Endothelial cell of umbilical vein (primary cell): ENCODE measurements around the gene GUCD1. TPM values are rescaled to one million over a fixed set of nuclear protein-coding genes. Genes with fewer than 3 reads are reported as not detected.

Experiments used
- BruUV-seq: library from RNA; stranded (reverse); fragments of 400-500 nt; replicated peaks from 2 replicates; lab custom pipeline; 2021; lab: Mats Ljungman, UMichigan
- CTCF ChIA-PET: fragments of 300-600, 350-600 bp; sonication (Branson Sonifier 250); formaldehyde crosslinking; loops from one replicate; lab custom pipeline; 2021; ENCODE audit warnings: antibody characterized with exemption, inconsistent platforms; lab: Charles Lee
- POLR2A ChIA-PET: fragments of 300-600, 350-600 bp; sonication (Branson Sonifier 250); formaldehyde crosslinking; loops from one replicate; lab custom pipeline; 2021; ENCODE audit warnings: antibody characterized with exemption, inconsistent platforms; lab: Charles Lee
- DNase-seq: peaks from one replicate; pipeline ENCODE4 v3.0.0-alpha.2; 2011; ENCODE audit warnings: low read depth, low spot score
- FAIRE-seq: peaks from 2 replicates; lab custom pipeline; 2011; peaks lifted over from hg19 to GRCh38; lab: Jason Lieb, UNC
- H2AFZ ChIP-seq: 2 replicates; pipeline ENCODE4 v1.6.0; 2012; ENCODE audit warnings: low read depth, low read length, control low read depth, inconsistent platforms
- H3K27ac ChIP-seq: 2 replicates; pipeline ENCODE4 v1.5.1; 2011; ENCODE audit warnings: low read depth, mild to moderate bottlenecking, control low read depth, low read length, moderate library complexity; ENCODE audit not compliant: insufficient read depth
- H3K27me3 ChIP-seq, 2 experiments: 2 replicates each; pipeline versions ENCODE4 v1.6.0 to v1.6.1; 2011; ENCODE audit warnings: low read length in 2 of 2, mixed read lengths in 1 of 2; ENCODE audit not compliant: control insufficient read depth in 2 of 2, insufficient read depth in 2 of 2
- H3K36me3 ChIP-seq, 2 experiments: 2 replicates in 1 of 2; 3 replicates in 1 of 2; pipeline ENCODE4 v1.5.1; 2011; ENCODE audit warnings: low read length in 2 of 2, mild to moderate bottlenecking in 1 of 2, moderate library complexity in 1 of 2; ENCODE audit not compliant: control insufficient read depth in 2 of 2, insufficient read depth in 2 of 2; ENCODE audit errors: extremely low read depth in 1 of 2
- H3K4me1 ChIP-seq: 3 replicates; pipeline ENCODE4 v1.5.1; 2011; ENCODE audit warnings: mild to moderate bottlenecking, low read length; ENCODE audit not compliant: control insufficient read depth, insufficient read depth; ENCODE audit errors: extremely low read depth
- H3K4me2 ChIP-seq: 2 replicates; pipeline ENCODE4 v1.6.1; 2011; ENCODE audit warnings: low read length, control low read depth, mixed read lengths; ENCODE audit not compliant: insufficient read depth
- H3K4me3 ChIP-seq, 3 experiments: fragments of 200-600 bp in 1 of 3; sonication (generic), shearing (Covaris generic) in 1 of 3; replicated peaks in 1 of 3; 2 replicates each; pipeline ENCODE4 v1.5.1; 2011 to 2016; ENCODE audit warnings: control low read depth in 3 of 3, low read length in 3 of 3, mild to moderate bottlenecking in 2 of 3, inconsistent platforms in 1 of 3, low read depth in 1 of 3, moderate library complexity in 1 of 3; ENCODE audit not compliant: insufficient read depth in 1 of 3
- H3K79me2 ChIP-seq: 2 replicates; pipeline ENCODE4 v1.6.0; 2012; ENCODE audit warnings: low read length, inconsistent platforms; ENCODE audit not compliant: control insufficient read depth, insufficient read depth
- H3K9ac ChIP-seq: replicated peaks from 2 replicates; pipeline ENCODE3; 2011; ENCODE audit warnings: low read length, control low read depth; ENCODE audit not compliant: insufficient read depth; ENCODE audit errors: extremely low read depth
- H3K9me1 ChIP-seq: replicated peaks from 3 replicates; pipeline ENCODE4 v1.6.0; 2011; ENCODE audit warnings: mild to moderate bottlenecking, low read length; ENCODE audit not compliant: control insufficient read depth, insufficient read depth; ENCODE audit errors: extremely low read depth
- H3K9me3 ChIP-seq: replicated peaks from 2 replicates; pipeline ENCODE4 v1.5.1; 2012; ENCODE audit warnings: low read length, inconsistent platforms; ENCODE audit not compliant: control insufficient read depth, insufficient read depth
- H4K20me1 ChIP-seq: replicated peaks from 2 replicates; pipeline ENCODE3; 2011; ENCODE audit warnings: mild to moderate bottlenecking, low read length; ENCODE audit not compliant: control insufficient read depth, insufficient read depth; ENCODE audit errors: extremely low read depth
- EZH2 ChIP-seq: IDR thresholded peaks from 2 replicates; pipeline ENCODE4 v1.6.1; 2012; ENCODE audit warnings: borderline replicate concordance, low read depth, mild to moderate bottlenecking, moderate library complexity, low read length, inconsistent platforms; ENCODE audit not compliant: severe bottlenecking
- FOS ChIP-seq: IDR thresholded peaks from 2 replicates; pipeline ENCODE4 v1.6.1; 2011; ENCODE audit warnings: mild to moderate bottlenecking, low read length, moderate library complexity, borderline replicate concordance; ENCODE audit not compliant: insufficient read depth
- GATA2 ChIP-seq: IDR thresholded peaks from 2 replicates; pipeline ENCODE4 v1.7.0; 2011; ENCODE audit warnings: low read depth, mild to moderate bottlenecking, moderate library complexity, mixed read lengths, low read length; ENCODE audit not compliant: insufficient read length, insufficient read depth
- JUN ChIP-seq: IDR thresholded peaks from 2 replicates; pipeline ENCODE4 v1.6.1; 2011; ENCODE audit warnings: borderline replicate concordance, low read depth; ENCODE audit not compliant: insufficient read length, insufficient read depth
- MYC ChIP-seq: IDR thresholded peaks from one replicate; pipeline ENCODE4 v1.6.1; 2011; ENCODE audit warnings: mild to moderate bottlenecking, low read depth, low read length
- POLR2A ChIP-seq: IDR thresholded peaks from 2 replicates; pipeline ENCODE4 v1.6.1; 2012; ENCODE audit warnings: low read depth, mild to moderate bottlenecking, control low read depth, low read length
- POLR2AphosphoS5 ChIP-seq: IDR thresholded peaks from 2 replicates; pipeline ENCODE4 v1.6.1; 2012; ENCODE audit warnings: low read depth, mild to moderate bottlenecking, control low read depth, low read length, moderate library complexity; ENCODE audit not compliant: insufficient read depth
- dilution Hi-C: fragments of 300-500 bp; cut with MboI; formaldehyde crosslinking; loops from one replicate; pipeline ENCODE4 v1.15.0; 2019; ENCODE audit warnings: low sequenced_read_pairs; ENCODE audit not compliant: extremely low pct_ligation_motif_present
- intact Hi-C: fragments of 100-400 bp; cut with micrococcal nuclease; formaldehyde crosslinking; loops from one replicate; pipeline ENCODE4 v1.10.0; 2022
- polyA plus RNA-seq, 4 experiments: library from polyadenylated mRNA; depleted of rRNA in 3 of 4; stranded (reverse) in 3 of 4; unstranded in 1 of 4; fragments of >200 nt; gene quantifications; 2 replicates each; pipeline versions ENCODE4 v1.2.1 to v1.2.3, GENCODE V29; 2011 to 2012; ENCODE audit warnings: missing spikeins in 1 of 4
- total RNA-seq: library from RNA; stranded (reverse); gene quantifications from 2 replicates; pipeline ENCODE4 v1.2.3, GENCODE V29; 2021
- TF ChIP-seq, protein P1 (sequence below), 2 donors: IDR thresholded peaks; 1 replicate in 1 of 2; 2 replicates in 1 of 2; pipeline ENCODE4 v1.5.1; 2011; ENCODE audit warnings: low read length in 2 of 2, mild to moderate bottlenecking in 2 of 2, moderate library complexity in 2 of 2, control low read depth in 1 of 2, inconsistent platforms in 1 of 2, low read depth in 1 of 2; ENCODE audit not compliant: insufficient read depth in 1 of 2; ENCODE audit errors: extremely low read depth in 1 of 2
- TF ChIP-seq, protein P2 (sequence below): IDR thresholded peaks from 2 replicates; pipeline ENCODE4 v1.6.1; 2011; ENCODE audit not compliant: insufficient read depth, insufficient read length

GUCD1 gene
- total and polyA plus RNA-seq, 2 donors (not counting 3 experiments of a cell fraction or from before 2014, with no cell fraction given) = 116 to 138 TPM

DNA sequence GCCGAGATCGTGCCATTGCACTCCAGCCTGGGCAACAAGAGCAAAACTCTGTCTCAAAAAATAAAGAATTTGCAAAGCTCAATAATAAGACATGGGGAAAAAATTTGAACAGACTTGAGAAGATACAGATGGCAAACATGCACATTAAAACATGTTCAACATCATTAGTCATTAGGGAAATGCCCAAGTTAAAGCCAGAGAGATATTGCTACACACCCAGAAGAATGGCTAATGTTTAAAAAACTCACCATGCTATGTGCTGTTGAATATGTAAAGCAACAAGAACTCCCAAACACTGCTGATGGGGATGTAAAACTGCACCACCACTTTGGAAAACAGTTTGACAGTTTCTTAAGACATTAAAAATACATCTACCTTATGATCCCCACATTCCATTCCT, 25.3 kb upstream of the GUCD1 start:
- no peak overlapping the region for H3K27ac ChIP-seq
- H3K36me3 ChIP-seq = peaks cover 0 to 2% of the 10 kb centered on the region in 2 experiments
- TF ChIP-seq POLR2AphosphoS5 (no peak), POLR2A (no peak), MYC (no peak), EZH2 (no peak), GATA2 (no peak), FOS (no peak), JUN (no peak)
- TF ChIP-seq, protein P1, sequence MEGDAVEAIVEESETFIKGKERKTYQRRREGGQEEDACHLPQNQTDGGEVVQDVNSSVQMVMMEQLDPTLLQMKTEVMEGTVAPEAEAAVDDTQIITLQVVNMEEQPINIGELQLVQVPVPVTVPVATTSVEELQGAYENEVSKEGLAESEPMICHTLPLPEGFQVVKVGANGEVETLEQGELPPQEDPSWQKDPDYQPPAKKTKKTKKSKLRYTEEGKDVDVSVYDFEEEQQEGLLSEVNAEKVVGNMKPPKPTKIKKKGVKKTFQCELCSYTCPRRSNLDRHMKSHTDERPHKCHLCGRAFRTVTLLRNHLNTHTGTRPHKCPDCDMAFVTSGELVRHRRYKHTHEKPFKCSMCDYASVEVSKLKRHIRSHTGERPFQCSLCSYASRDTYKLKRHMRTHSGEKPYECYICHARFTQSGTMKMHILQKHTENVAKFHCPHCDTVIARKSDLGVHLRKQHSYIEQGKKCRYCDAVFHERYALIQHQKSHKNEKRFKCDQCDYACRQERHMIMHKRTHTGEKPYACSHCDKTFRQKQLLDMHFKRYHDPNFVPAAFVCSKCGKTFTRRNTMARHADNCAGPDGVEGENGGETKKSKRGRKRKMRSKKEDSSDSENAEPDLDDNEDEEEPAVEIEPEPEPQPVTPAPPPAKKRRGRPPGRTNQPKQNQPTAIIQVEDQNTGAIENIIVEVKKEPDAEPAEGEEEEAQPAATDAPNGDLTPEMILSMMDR (IDR thresholded peaks at IDR 0.05; ENCODE audit: extremely low read depth in 1 of 2, insufficient read depth in 1 of 2, low read depth in 1 of 2, low read length in 2 of 2) = no peak
- TF ChIP-seq, protein P2, sequence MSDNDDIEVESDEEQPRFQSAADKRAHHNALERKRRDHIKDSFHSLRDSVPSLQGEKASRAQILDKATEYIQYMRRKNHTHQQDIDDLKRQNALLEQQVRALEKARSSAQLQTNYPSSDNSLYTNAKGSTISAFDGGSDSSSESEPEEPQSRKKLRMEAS = no peak
- DNase-seq = no peak
- dilution Hi-C loops = no loop called here
- H3K79me2 ChIP-seq = no peaks in the 10 kb centered on the region
- POLR2A ChIA-PET = no interaction called here
- H2AFZ ChIP-seq = no peak overlapping the region
- no peak overlapping the region for H3K4me3 ChIP-seq
- no peaks in the 10 kb centered on the region for H3K27me3 ChIP-seq
- CTCF ChIA-PET = interaction anchor here (1.5 kb wide), 1 partner anchor 10 kb away, joined by 3 read pairs; no protein-coding TSS in a partner anchor
- BruUV-seq = no TSS peak
- H3K9ac ChIP-seq = no peak overlapping the region
- H4K20me1 ChIP-seq = no peaks in the 10 kb centered on the region
- intact Hi-C loops = no loop called here
- no peaks in the 10 kb centered on the region for H3K9me1 ChIP-seq
- FAIRE-seq = no peak
- no peaks in the 10 kb centered on the region for H3K9me3 ChIP-seq
- no peaks in the 10 kb centered on the region for H3K4me1 ChIP-seq
- no peak overlapping the region for H3K4me2 ChIP-seq
